Measurements from ENCODE around the gene GPRC5B. TPM values are rescaled to one million over a fixed set of nuclear protein-coding genes. Genes with fewer than 3 reads are reported as not detected.
A peak's percentile ranks its signal among the peaks of the same experiment; 100 is the strongest.

Gene GPRC5B
- total and polyA plus RNA-seq, 2 of the 8 experiments (the other 6 are each of a cell fraction or from before 2014, with no cell fraction given): 106 to 160 TPM

DNA sequence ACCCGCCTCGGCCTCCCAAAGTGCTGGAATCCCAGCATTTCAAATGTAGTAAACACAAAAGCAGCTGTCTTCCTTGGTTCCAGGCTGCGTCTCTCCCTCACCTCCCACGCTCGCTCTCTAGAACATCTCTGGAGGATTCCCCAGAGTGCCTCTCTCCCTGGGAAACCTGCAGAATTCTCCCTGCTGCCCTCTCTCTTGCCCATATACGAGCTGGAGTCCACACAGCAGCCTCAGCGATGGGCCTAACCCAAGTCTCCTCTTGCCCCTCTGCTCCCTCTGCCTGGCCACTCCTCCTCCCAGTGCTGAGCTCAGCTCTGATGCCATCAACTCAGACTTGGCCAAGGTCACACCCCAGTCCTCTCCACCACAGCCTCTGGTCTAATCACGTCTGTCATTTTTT is 10.6 kb downstream of the GPRC5B start:
- 0 out of 7 replicates have a peak overlapping the region, but pooled peaks of 1 of the 4 experiments have one; percentile 4 for H3K9ac ChIP-seq (replicated peaks in 1 of 4; ENCODE audit: extremely low read depth in 1 of 4, low read depth in 3 of 4, low read length in 3 of 4)
- H3K56ac ChIP-seq (replicated peaks; ENCODE audit: insufficient read length, low read depth, low read length): no peak overlapping the region
- peaks cover 4 to 21% (median 12%) of the 10 kb centered on the region in 4 experiments for H3K4me1 ChIP-seq (replicated peaks in 1 of 4; ENCODE audit: control insufficient read depth in 3 of 4, insufficient read depth in 4 of 4, low read length in 3 of 4)
- H3K14ac ChIP-seq (ENCODE audit: insufficient read length): no peak overlapping the region
- CTCF ChIA-PET (ENCODE audit: partially characterized antibody): interaction anchor here (0.6 to 2.1 kb wide), 5 partner anchors 11 to 314 kb away, joined by 3 to 9 read pairs (median 4); partner anchors contain the start of gene GPRC5B
- no peak overlapping the region for H3K23ac ChIP-seq (ENCODE audit: insufficient read length)
- no peak overlapping the region for H3K18ac ChIP-seq (ENCODE audit: extremely low read depth, low read length)
- no peaks in the 10 kb centered on the region for H3K23me2 ChIP-seq (ENCODE audit: low read depth, low read length)
- FAIRE-seq: no peak
- peaks cover 37% of the 10 kb centered on the region for H3K79me1 ChIP-seq (ENCODE audit: low read depth, low read length)
- H3K79me2 ChIP-seq (ENCODE audit: control insufficient read depth in 1 of 2, insufficient read depth in 2 of 2, low read length in 2 of 2): peaks cover 23 to 98% of the 10 kb centered on the region in 2 experiments
- H2BK5ac ChIP-seq (ENCODE audit: low read depth, low read length): peak overlapping the region; percentile 49; the same call in 1 of the 2 replicates
- peaks cover 19 to 36% of the 10 kb centered on the region in 2 experiments for H4K20me1 ChIP-seq (replicated peaks in 1 of 2; ENCODE audit: control insufficient read depth in 1 of 2, insufficient read depth in 2 of 2, low read length in 2 of 2)
- no peak overlapping the region for H2BK20ac ChIP-seq (ENCODE audit: low read length)
- H3K36me3 ChIP-seq (ENCODE audit: control insufficient read depth in 2 of 4, insufficient read depth in 4 of 4, low read length in 3 of 4): peaks cover 12 to 49% (median 25%) of the 10 kb centered on the region in 4 experiments
- peak overlapping the region; percentile 9; the same call in 1 of the 2 replicates for H2BK15ac ChIP-seq (ENCODE audit: low read length)
- H4K91ac ChIP-seq (replicated peaks; ENCODE audit: insufficient read length, low read length): no peak overlapping the region
- POLR2A ChIA-PET (ENCODE audit: partially characterized antibody): interaction anchor here (11.4 kb wide), 1 partner anchor 14 kb away, joined by 114 read pairs; no protein-coding TSS in a partner anchor
- no peak for DNase-seq (ENCODE audit: low read depth in 1 of 2, low spot score in 2 of 2)
- H2BK12ac ChIP-seq (ENCODE audit: low read depth, low read length): no peak overlapping the region
- no peaks in the 10 kb centered on the region for H3K27me3 ChIP-seq (replicated peaks in 1 of 4; ENCODE audit: control insufficient read depth in 3 of 4, extremely low read depth in 1 of 4, insufficient read depth in 3 of 4, low read length in 3 of 4)
- H2BK120ac ChIP-seq (replicated peaks; ENCODE audit: low read depth, low read length): no peak overlapping the region
- TF ChIP-seq TBP (IDR thresholded peaks at IDR 0.05; ENCODE audit: low read depth, low read length) (no peak), GTF2F1 (IDR thresholded peaks at IDR 0.05; ENCODE audit: borderline replicate concordance, low read depth, low read length) (no peak), SIRT6 (IDR thresholded peaks at IDR 0.05; ENCODE audit: low read length) (no peak), SIX5 (IDR thresholded peaks at IDR 0.05; ENCODE audit: low read depth, low read length) (no peak)
- TF ChIP-seq, protein P1, sequence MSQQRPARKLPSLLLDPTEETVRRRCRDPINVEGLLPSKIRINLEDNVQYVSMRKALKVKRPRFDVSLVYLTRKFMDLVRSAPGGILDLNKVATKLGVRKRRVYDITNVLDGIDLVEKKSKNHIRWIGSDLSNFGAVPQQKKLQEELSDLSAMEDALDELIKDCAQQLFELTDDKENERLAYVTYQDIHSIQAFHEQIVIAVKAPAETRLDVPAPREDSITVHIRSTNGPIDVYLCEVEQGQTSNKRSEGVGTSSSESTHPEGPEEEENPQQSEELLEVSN (IDR thresholded peaks at IDR 0.05): no peak
- TF ChIP-seq, protein P2, sequence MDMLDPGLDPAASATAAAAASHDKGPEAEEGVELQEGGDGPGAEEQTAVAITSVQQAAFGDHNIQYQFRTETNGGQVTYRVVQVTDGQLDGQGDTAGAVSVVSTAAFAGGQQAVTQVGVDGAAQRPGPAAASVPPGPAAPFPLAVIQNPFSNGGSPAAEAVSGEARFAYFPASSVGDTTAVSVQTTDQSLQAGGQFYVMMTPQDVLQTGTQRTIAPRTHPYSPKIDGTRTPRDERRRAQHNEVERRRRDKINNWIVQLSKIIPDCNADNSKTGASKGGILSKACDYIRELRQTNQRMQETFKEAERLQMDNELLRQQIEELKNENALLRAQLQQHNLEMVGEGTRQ (IDR thresholded peaks at IDR 0.05; ENCODE audit: low read length): no peak
- H2AK5ac ChIP-seq (ENCODE audit: low read depth, low read length): no peak overlapping the region
- H3K27ac ChIP-seq (ENCODE audit: low read depth, low read length): peak overlapping the region; percentile 41; the same call in 1 of the 2 replicates
- H3K4me3 ChIP-seq (ENCODE audit: extremely low read depth in 1 of 4, insufficient read depth in 2 of 4, low read depth in 3 of 4, low read length in 4 of 4): no peak overlapping the region
- H3K4me2 ChIP-seq (ENCODE audit: insufficient read depth in 1 of 2, low read depth in 2 of 2, low read length in 2 of 2): no peak overlapping the region
- no peak overlapping the region for H2AFZ ChIP-seq (ENCODE audit: low read length)
- no peak overlapping the region for H3K4ac ChIP-seq (replicated peaks; ENCODE audit: insufficient read length, low read depth, low read length)
- no peak overlapping the region for H4K5ac ChIP-seq (ENCODE audit: insufficient read length, low read depth, low read length)
- WGBS, 2 experiments (ENCODE audit: extremely low coverage in 1 of 2, insufficient coverage in 1 of 2, insufficient read length in 1 of 2, insufficient replicate concordance in 2 of 2, low coverage in 1 of 2, low lambda C conversion rate in 2 of 2, missing lambda C conversion rate in 1 of 2): 95% methylated on average over 8 of the region's 8 CpGs; no CpG with 5 or more reads in 1 of the 2 experiments
- no peak overlapping the region for H4K8ac ChIP-seq (ENCODE audit: extremely low read depth, insufficient read depth, low read length)
- no peaks in the 10 kb centered on the region; a peak in 1 of 4 replicates for H3K9me3 ChIP-seq (ENCODE audit: insufficient read depth in 2 of 2, low read depth in 1 of 2, low read length in 1 of 2)
